Mucosa of descending colon (tissue), 3 donors: ENCODE measurements around the gene NCKIPSD. TPM values are rescaled to one million over a fixed set of nuclear protein-coding genes. Genes with fewer than 3 reads are reported as not detected.

Experiments
- ATAC-seq: fragments of 200-7000 bp; cut with Tn5 transposase; one replicate; pipeline ENCODE4 v1.9.1; 2020; ENCODE audit warnings: mild to moderate bottlenecking, moderate library complexity
- DNase-seq, 3 donors: peaks; one replicate each; pipeline ENCODE4 v3.0.0-alpha.2; 2020
- H3K36me3 ChIP-seq: fragments of 200-600 bp; one replicate; pipeline ENCODE4 v1.8.0; 2021; ENCODE audit warnings: low read depth, mild to moderate bottlenecking
- H3K4me1 ChIP-seq: fragments of 200-600 bp; one replicate; pipeline ENCODE4 v1.8.0; 2021; ENCODE audit warnings: low read depth, mild to moderate bottlenecking
- H3K4me3 ChIP-seq: fragments of 200-600 bp; one replicate; pipeline ENCODE4 v1.8.0; 2021; ENCODE audit warnings: mild to moderate bottlenecking
- H3K9me3 ChIP-seq: fragments of 200-600 bp; one replicate; pipeline ENCODE4 v1.8.0; 2021; ENCODE audit warnings: mild to moderate bottlenecking
- intact Hi-C, 2 donors: fragments of 100-400 bp; cut with DNase I in 1 of 2; cut with micrococcal nuclease in 1 of 2; formaldehyde crosslinking; loops; one replicate each; pipeline versions ENCODE4 v1.11.0 to v1.11.1; 2022; cut with DNase I, micrococcal nuclease
- total RNA-seq, 3 donors: library from RNA; stranded (reverse); fragmentation: NEBNext Ultra II Directional in 2 of 3; extraction: Animal tissue kit (Norgen Biotek cat#: 25700) in 2 of 3; gene quantifications; one replicate each; pipeline versions ENCODE4 v1.2.1 to v1.2.4, GENCODE V29; 2021 to 2023
- TF ChIP-seq, protein P1 (sequence below): fragments of 200-600 bp; IDR thresholded peaks from one replicate; pipeline ENCODE4 v1.8.0; 2022; ENCODE audit warnings: antibody characterized with exemption, mild to moderate bottlenecking
- donor health status: DM: no; HTN: no; CAD: no; lungs with moderate emphysema.
- donor health status: DM: no; HTN: no; CAD: no.
- donor health status: DM: no; HTN: yes; CAD: no.

Gene NCKIPSD
- total RNA-seq, 3 donors from 2014 or later: 21.7 to 27.3 (median 23.7) TPM

DNA sequence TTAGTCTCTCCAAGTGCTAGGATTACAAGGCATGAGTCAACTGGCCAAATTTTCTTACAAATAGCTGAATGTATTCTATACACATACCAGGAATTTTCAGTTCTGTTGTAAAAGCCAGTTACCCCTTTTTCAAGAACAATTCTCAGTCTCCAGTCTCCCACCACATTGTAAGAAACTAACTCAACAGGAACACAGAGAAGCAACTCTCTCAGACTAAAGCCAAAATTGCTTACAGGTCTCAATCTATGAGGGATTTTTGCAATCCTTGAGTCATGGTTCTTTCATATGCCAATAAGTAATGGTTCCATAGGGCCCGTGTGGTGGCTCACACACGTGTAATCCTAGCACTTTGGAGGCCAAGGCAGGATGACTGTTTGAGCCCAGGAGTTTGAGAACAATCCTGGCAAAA lies 22.8 kb upstream of the NCKIPSD start:
- Histone ChIP-seq H3K9me3 (no peaks in the 10 kb centered on the region), H3K36me3 (no peaks in the 10 kb centered on the region), H3K4me1 (peaks cover 32% of the 10 kb centered on the region), H3K4me3 (no peak overlapping the region)
- ATAC-seq (no peak), DNase-seq (no peak)
- intact Hi-C loops: no loop called here
- TF ChIP-seq, protein P1, sequence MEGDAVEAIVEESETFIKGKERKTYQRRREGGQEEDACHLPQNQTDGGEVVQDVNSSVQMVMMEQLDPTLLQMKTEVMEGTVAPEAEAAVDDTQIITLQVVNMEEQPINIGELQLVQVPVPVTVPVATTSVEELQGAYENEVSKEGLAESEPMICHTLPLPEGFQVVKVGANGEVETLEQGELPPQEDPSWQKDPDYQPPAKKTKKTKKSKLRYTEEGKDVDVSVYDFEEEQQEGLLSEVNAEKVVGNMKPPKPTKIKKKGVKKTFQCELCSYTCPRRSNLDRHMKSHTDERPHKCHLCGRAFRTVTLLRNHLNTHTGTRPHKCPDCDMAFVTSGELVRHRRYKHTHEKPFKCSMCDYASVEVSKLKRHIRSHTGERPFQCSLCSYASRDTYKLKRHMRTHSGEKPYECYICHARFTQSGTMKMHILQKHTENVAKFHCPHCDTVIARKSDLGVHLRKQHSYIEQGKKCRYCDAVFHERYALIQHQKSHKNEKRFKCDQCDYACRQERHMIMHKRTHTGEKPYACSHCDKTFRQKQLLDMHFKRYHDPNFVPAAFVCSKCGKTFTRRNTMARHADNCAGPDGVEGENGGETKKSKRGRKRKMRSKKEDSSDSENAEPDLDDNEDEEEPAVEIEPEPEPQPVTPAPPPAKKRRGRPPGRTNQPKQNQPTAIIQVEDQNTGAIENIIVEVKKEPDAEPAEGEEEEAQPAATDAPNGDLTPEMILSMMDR: no peak

DNA sequence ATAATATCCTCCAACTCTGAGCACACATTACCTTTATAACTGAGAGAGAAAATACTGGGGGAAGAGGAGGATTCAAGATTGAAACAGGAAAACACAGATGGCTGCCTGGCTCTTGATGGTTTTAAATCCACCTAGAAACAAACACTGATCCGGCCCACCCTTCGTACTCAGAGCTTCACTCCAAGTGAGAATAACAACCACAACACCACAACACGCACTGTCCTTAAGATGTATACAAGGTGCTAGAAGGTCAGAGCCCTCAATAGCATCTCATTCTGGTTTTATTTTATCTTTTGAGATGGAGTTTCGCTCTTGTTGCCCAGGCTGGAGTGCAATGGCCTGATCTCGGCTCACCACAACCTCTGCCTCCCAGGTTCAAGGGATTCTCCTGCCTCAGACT lies 21.4 kb upstream of the NCKIPSD start:
- TF ChIP-seq, protein P1: no peak
- DNase-seq: no peak
- no peaks in the 10 kb centered on the region for H3K9me3 ChIP-seq
- ATAC-seq: no peak
- intact Hi-C loops: no loop called here
- H3K4me3 ChIP-seq: no peak overlapping the region
- peaks cover 25% of the 10 kb centered on the region for H3K4me1 ChIP-seq
- H3K36me3 ChIP-seq: no peaks in the 10 kb centered on the region

DNA sequence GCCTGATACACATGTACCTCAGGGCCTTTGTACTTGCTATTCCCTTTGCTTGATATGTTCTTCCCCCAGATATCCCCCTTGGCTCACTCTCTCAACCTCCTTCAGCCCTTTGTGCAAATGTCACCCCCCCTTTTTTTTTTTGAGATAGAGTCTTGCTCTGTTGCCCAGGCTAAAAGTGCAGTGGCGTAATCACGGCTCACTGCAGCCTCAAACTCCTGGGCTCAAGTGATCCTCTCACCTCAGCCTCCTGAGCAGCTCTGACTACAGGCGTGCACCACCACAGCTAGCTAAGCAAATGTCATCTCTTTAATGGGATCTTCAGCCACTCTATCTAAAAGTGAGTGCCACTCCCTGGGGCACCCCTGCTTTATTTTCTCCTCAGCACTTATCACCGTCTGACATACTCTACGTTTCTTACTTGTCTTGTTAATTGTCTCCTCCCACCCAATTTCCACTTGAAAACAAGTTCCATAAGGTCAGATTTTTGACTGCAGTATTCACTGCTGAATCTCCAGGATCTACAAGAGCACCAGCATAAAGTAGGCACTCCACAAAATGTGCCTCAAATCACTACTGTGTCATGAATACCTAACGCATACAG lies 16.7 kb upstream of the NCKIPSD start:
- Histone ChIP-seq H3K9me3 (no peaks in the 10 kb centered on the region), H3K4me1 (peaks cover 31% of the 10 kb centered on the region), H3K36me3 (no peaks in the 10 kb centered on the region), H3K4me3 (no peak overlapping the region)
- peak in 1 of 3 donors; percentile 9 for DNase-seq
- TF ChIP-seq, protein P1: no peak
- intact Hi-C loops: no loop called here
- ATAC-seq: no peak

DNA sequence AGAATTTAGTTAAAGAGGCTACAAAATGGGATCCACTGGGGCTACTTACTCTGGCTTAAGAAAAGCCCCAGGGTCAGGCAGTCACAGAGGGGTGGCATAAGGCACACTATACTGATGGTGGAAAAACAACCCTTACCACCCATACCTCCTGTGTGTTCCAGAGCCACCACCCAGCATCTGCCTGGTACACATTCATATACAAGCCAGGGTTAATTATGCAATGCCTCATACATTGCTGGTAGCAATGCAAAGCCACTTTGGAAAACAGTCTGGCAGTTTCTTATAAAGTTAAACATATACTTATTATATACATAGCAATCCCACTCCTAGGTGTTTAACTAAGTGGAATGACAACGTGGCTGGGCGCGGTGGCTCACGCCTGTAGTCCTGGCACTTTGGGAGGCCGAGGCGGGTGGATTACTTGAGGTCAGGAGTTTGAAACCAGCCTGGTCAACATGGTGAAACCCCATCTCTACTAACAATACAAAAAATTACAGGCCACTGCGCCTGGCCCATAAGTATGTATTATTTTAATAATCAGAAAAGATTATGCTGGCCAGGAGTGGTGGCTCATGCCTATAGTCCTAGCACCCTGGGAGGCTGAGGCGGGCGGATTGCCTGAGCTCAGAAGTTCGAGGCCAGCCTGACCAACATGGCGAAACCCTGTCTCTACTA lies 15.2 kb upstream of the NCKIPSD start:
- ATAC-seq (peak; percentile 67), DNase-seq (no peak)
- H3K4me1 ChIP-seq: peaks cover 29% of the 10 kb centered on the region
- TF ChIP-seq, protein P1: no peak
- intact Hi-C loops: no loop called here
- no peaks in the 10 kb centered on the region for H3K9me3 ChIP-seq
- no peaks in the 10 kb centered on the region for H3K36me3 ChIP-seq
- no peak overlapping the region for H3K4me3 ChIP-seq

DNA sequence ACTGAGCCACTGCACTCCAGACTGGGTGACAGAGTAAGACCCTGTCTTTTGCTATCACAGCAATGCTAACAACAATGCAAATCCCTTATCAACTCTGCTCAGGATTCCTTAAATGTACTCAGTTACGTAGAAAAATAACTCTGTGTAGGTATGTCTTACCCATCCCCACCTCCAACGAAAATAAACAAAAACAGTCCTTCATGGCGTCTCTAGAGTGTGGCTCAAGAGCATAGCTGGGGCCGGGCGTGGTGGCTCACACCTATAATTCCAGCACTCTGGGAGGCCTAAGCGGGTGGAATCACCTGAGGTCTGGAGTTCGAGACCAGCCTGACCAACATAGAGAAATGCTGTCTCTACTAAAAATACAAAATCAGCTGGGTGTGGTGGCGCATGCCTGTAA lies 13.2 kb upstream of the NCKIPSD start:
- intact Hi-C loops: no loop called here
- Histone ChIP-seq H3K9me3 (no peaks in the 10 kb centered on the region), H3K4me3 (no peak overlapping the region), H3K36me3 (peaks cover 12% of the 10 kb centered on the region), H3K4me1 (peaks cover 28% of the 10 kb centered on the region)
- DNase-seq (no peak), ATAC-seq (no peak)
- TF ChIP-seq, protein P1: no peak
